Stomach (tissue), 9 donors: Measurements from ENCODE around the gene LRRFIP1. TPM values are rescaled to one million over a fixed set of nuclear protein-coding genes. Genes with fewer than 3 reads are reported as not detected.

Source experiments
- DNase-seq, 2 donors: peaks; one replicate each; pipeline versions ENCODE4 v3.0.0 to v3.0.0-alpha.2; 2013 to 2019
- H3K27ac ChIP-seq, 5 donors: fragments of 200-600 bp in 4 of 5; sonication (generic) in 4 of 5; one replicate each; pipeline ENCODE4 v1.5.1; 2013 to 2019; ENCODE audit warnings: mild to moderate bottlenecking in 1 of 5, moderate library complexity in 1 of 5
- H3K27me3 ChIP-seq, 3 donors: fragments of 200-600 bp; sonication (generic); one replicate each; pipeline ENCODE4 v1.5.1; 2017 to 2019; ENCODE audit warnings: mixed run types in 1 of 3
- H3K36me3 ChIP-seq, 4 donors: fragments of 200-600 bp; sonication (generic); 1 replicate in 3 of 4; 2 replicates in 1 of 4; pipeline ENCODE4 v1.5.1; 2016 to 2019
- H3K4me1 ChIP-seq, 4 donors: fragments of 200-600 bp; sonication (generic); one replicate each; pipeline ENCODE4 v1.5.1; 2016 to 2019
- H3K4me3 ChIP-seq, 4 donors: fragments of 200-600 bp; sonication (generic) in 3 of 4; one replicate each; pipeline ENCODE4 v1.5.1; 2016 to 2019; ENCODE audit warnings: mild to moderate bottlenecking in 1 of 4
- H3K9me3 ChIP-seq, 4 donors: fragments of 200-600 bp; sonication (generic); one replicate each; pipeline ENCODE4 v1.5.1; 2016 to 2019
- CTCF ChIP-seq, 7 experiments: fragments of 450-650 bp in 4 of 7; fragments of 200-600 bp in 3 of 7; sonication (generic) in 3 of 7; IDR thresholded peaks; one replicate each; pipeline ENCODE4 v1.5.1; 2016 to 2019; ENCODE audit warnings: antibody characterized with exemption in 7 of 7, control low read depth in 2 of 7, mild to moderate bottlenecking in 1 of 7
- EP300 ChIP-seq: sonication (generic); formaldehyde crosslinking; IDR thresholded peaks from one replicate; pipeline ENCODE4 v1.6.1; 2017; ENCODE audit warnings: antibody characterized with exemption
- POLR2A ChIP-seq, 4 donors: fragments of 450-650 bp; IDR thresholded peaks; one replicate each; pipeline ENCODE4 v1.6.1; 2016; ENCODE audit warnings: antibody characterized with exemption in 4 of 4, control low read depth in 2 of 4, mild to moderate bottlenecking in 1 of 4, moderate library complexity in 1 of 4
- POLR2AphosphoS5 ChIP-seq, 3 donors: sonication (generic); formaldehyde crosslinking; IDR thresholded peaks; one replicate each; pipeline ENCODE4 v1.6.1; 2016; ENCODE audit warnings: antibody characterized with exemption in 3 of 3
- WGBS, 5 donors: extraction: QIAGEN DNeasy Blood & Tissue Kit in 3 of 5; methylation state at CpG; one replicate each; pipeline versions ENCODE4 v1.1.5 to v1.1.7; 2013 to 2018; 5-methylcytosine and 5-hydroxymethylcytosine counted together
- intact Hi-C: fragments of 100-400 bp; cut with DNase I; formaldehyde crosslinking; loops from one replicate; pipeline ENCODE4 v1.15.1; 2023; ENCODE audit warnings: low total_unique reads
- polyA plus RNA-seq, 3 donors: library from polyadenylated mRNA; stranded (reverse); fragments of 200-250 nt; gene quantifications; one replicate each; pipeline ENCODE4 v1.2.3, GENCODE V29; 2013
- total RNA-seq, 5 donors: library from RNA; depleted of rRNA; stranded (reverse); fragments of >200 nt; gene quantifications; one replicate each; pipeline versions ENCODE4 v1.1.0 to v1.2.3, GENCODE V29; 2014 to 2016
- donor health status: healthy with polysubstance abuse.
- donor health status: Bipolar disorder and iron deficiency.
- donor health status: healthy.

The LRRFIP1 gene
- total and polyA plus RNA-seq, 8 donors: 31.6 to 201 (median 130) TPM

GRCh38 chr2:237823544-237823943 is 196.2 kb downstream of the LRRFIP1 start:
- intact Hi-C loops: no loop called here

GRCh38 chr2:237824085-237824484 is 196.7 kb downstream of the LRRFIP1 start:
- no peak overlapping the region for H3K4me3 ChIP-seq
- H3K27ac ChIP-seq: no peak overlapping the region
- H3K4me1 ChIP-seq: no peaks in the 10 kb centered on the region
- no peaks in the 10 kb centered on the region for H3K27me3 ChIP-seq
- no peaks in the 10 kb centered on the region for H3K9me3 ChIP-seq
- no peak for TF ChIP-seq POLR2A (IDR thresholded peaks at IDR 0.05)
- no peak for TF ChIP-seq CTCF (IDR thresholded peaks at IDR 0.05)
- TF ChIP-seq EP300: no peak
- TF ChIP-seq POLR2AphosphoS5 (IDR thresholded peaks at IDR 0.05): no peak
- H3K36me3 ChIP-seq: no peaks in the 10 kb centered on the region
- DNase-seq: no peak
- intact Hi-C loops: no loop called here
- 87 to 92% (median 89%) methylated on average over 6 of the region's 6 CpGs for WGBS, 5 donors

More at GRCh38 chr2:237823544-237823943, 196.2 kb downstream of the LRRFIP1 start:
- no peaks in the 10 kb centered on the region for H3K4me1 ChIP-seq
- no peak overlapping the region for H3K27ac ChIP-seq
- TF ChIP-seq POLR2A (IDR thresholded peaks at IDR 0.05) (no peak), EP300 (no peak), POLR2AphosphoS5 (IDR thresholded peaks at IDR 0.05) (no peak), CTCF (IDR thresholded peaks at IDR 0.05) (no peak)
- no peak for DNase-seq
- WGBS, 5 donors: 91 to 96% (median 94%) methylated on average over 2 of the region's 2 CpGs
- H3K4me3 ChIP-seq: no peak overlapping the region
- no peaks in the 10 kb centered on the region for H3K9me3 ChIP-seq
- H3K36me3 ChIP-seq: no peaks in the 10 kb centered on the region
- no peaks in the 10 kb centered on the region for H3K27me3 ChIP-seq

GRCh38 chr2:237827421-237827987 is 200.1 kb downstream of the LRRFIP1 start:
- TF ChIP-seq POLR2AphosphoS5 (IDR thresholded peaks at IDR 0.05) (no peak), POLR2A (IDR thresholded peaks at IDR 0.05) (no peak), EP300 (no peak), CTCF (IDR thresholded peaks at IDR 0.05) (no peak)
- Histone ChIP-seq H3K4me3 (no peak overlapping the region), H3K9me3 (no peaks in the 10 kb centered on the region), H3K27me3 (no peaks in the 10 kb centered on the region), H3K36me3 (no peaks in the 10 kb centered on the region), H3K4me1 (no peaks in the 10 kb centered on the region), H3K27ac (no peak overlapping the region)
- intact Hi-C loops: no loop called here
- 46 to 58% (median 49%) methylated on average over 3 of the region's 3 CpGs for WGBS, 5 donors
- DNase-seq: no peak

Other genes with a start within 250 kb of the LRRFIP1 start
- gene COL6A3, start 213.4 kb upstream of the LRRFIP1 start, total RNA-seq: 100 to 1,000 TPM; 105 to 411 (median 138) TPM
- 10 to 100 TPM in 2 of 3 donors, 1 to 10 TPM in 1; 9.3 to 23.3 (median 12.0) TPM for gene COL6A3, start 213.4 kb upstream of the LRRFIP1 start, polyA plus RNA-seq
- 100 to 1,000 TPM; 182 to 657 (median 436) TPM for gene MLPH, start 140.3 kb upstream of the LRRFIP1 start, total RNA-seq
- gene MLPH, start 140.3 kb upstream of the LRRFIP1 start, polyA plus RNA-seq: 100 to 1,000 TPM in 1 of 3 donors, 10 to 100 TPM in 2; 61.3 to 308 (median 72.6) TPM
- gene PRLH, start 61.0 kb upstream of the LRRFIP1 start, total RNA-seq: not detected
- gene PRLH, start 61.0 kb upstream of the LRRFIP1 start, polyA plus RNA-seq: not detected
- 100 to 1,000 TPM in 2 of 5 donors, 10 to 100 TPM in 2, 1 to 10 TPM in 1; 8.8 to 187 (median 25.6) TPM for gene RAB17, start 36.9 kb upstream of the LRRFIP1 start, total RNA-seq
- gene RAB17, start 36.9 kb upstream of the LRRFIP1 start, polyA plus RNA-seq: 10 to 100 TPM; 38.8 to 83.8 (median 62.9) TPM
- 1 to 10 TPM in 3 of 5 donors, under 1 TPM in 1, not detected in 1; under 0.01 to 2.4 (median 1.9) TPM for gene RBM44, start 171.2 kb downstream of the LRRFIP1 start, total RNA-seq
- gene RBM44, start 171.2 kb downstream of the LRRFIP1 start, polyA plus RNA-seq: under 1 TPM in 1 of 3 donors, not detected in 2; 0.35 TPM
- gene RAMP1, start 232.0 kb downstream of the LRRFIP1 start, total RNA-seq: 100 to 1,000 TPM in 1 of 5 donors, 10 to 100 TPM in 3, under 1 TPM in 1; 0.87 to 113 (median 31.4) TPM
- gene RAMP1, start 232.0 kb downstream of the LRRFIP1 start, polyA plus RNA-seq: 100 to 1,000 TPM in 1 of 3 donors, 10 to 100 TPM in 2; 14.1 to 101 (median 32.3) TPM